ENCODE data around the gene PTGER2.

PTGER2 gene

GRCh38 chr14:52332269-52332668 is 18.2 kb downstream of the PTGER2 start:
- H3K9me3 ChIP-seq (ENCODE audit: severe bottlenecking), result no peaks in the 10 kb centered on the region
- H3K27me3 ChIP-seq (ENCODE audit: insufficient read depth, poor library complexity, severe bottlenecking), result no peaks in the 10 kb centered on the region
- H3K27ac ChIP-seq (ENCODE audit: poor library complexity, severe bottlenecking), result no peak overlapping the region
- no peak overlapping the region for H3K4me3 ChIP-seq (ENCODE audit: severe bottlenecking)
- TF ChIP-seq CTCF (IDR thresholded peaks at IDR 0.05; ENCODE audit: poor library complexity, severe bottlenecking), result no peak
- H3K4me1 ChIP-seq (ENCODE audit: insufficient read depth, poor library complexity, severe bottlenecking), result peaks cover 15% of the 10 kb centered on the region
- ATAC-seq (ENCODE audit: low read depth) (no peak), DNase-seq (ENCODE audit: low spot score) (no peak)
- H3K36me3 ChIP-seq (ENCODE audit: low read depth), result no peaks in the 10 kb centered on the region

- no peak overlapping the region for H3K27ac ChIP-seq (ENCODE audit: poor library complexity, severe bottlenecking)
- H3K4me3 ChIP-seq (ENCODE audit: severe bottlenecking), result no peak overlapping the region
- H3K27me3 ChIP-seq (ENCODE audit: insufficient read depth, poor library complexity, severe bottlenecking), result no peaks in the 10 kb centered on the region
- H3K9me3 ChIP-seq (ENCODE audit: severe bottlenecking), result no peaks in the 10 kb centered on the region
- H3K36me3 ChIP-seq (ENCODE audit: low read depth), result no peaks in the 10 kb centered on the region
- ATAC-seq (ENCODE audit: low read depth) (no peak), DNase-seq (ENCODE audit: low spot score) (no peak)
- TF ChIP-seq CTCF (IDR thresholded peaks at IDR 0.05; ENCODE audit: poor library complexity, severe bottlenecking), result no peak
- peaks cover 13% of the 10 kb centered on the region for H3K4me1 ChIP-seq (ENCODE audit: insufficient read depth, poor library complexity, severe bottlenecking)
These were observed 19.0 kb downstream of the PTGER2 start for GRCh38 chr14:52333108-52333507.

- ATAC-seq (ENCODE audit: low read depth), result no peak
- H3K4me1 ChIP-seq (ENCODE audit: insufficient read depth, poor library complexity, severe bottlenecking), result peaks cover 10% of the 10 kb centered on the region
- no peak for DNase-seq (ENCODE audit: low spot score)
These were observed 19.9 kb downstream of the PTGER2 start for GRCh38 chr14:52333823-52334657.

GRCh38 chr14:52336241-52336640 is 22.1 kb downstream of the PTGER2 start:
- no peaks in the 10 kb centered on the region for H3K36me3 ChIP-seq (ENCODE audit: low read depth)
- no peak for DNase-seq (ENCODE audit: low spot score)
- H3K27ac ChIP-seq (ENCODE audit: poor library complexity, severe bottlenecking), result no peak overlapping the region
- no peak for TF ChIP-seq CTCF (IDR thresholded peaks at IDR 0.05; ENCODE audit: poor library complexity, severe bottlenecking)
- H3K4me1 ChIP-seq (ENCODE audit: insufficient read depth, poor library complexity, severe bottlenecking), result peaks cover 9% of the 10 kb centered on the region
- no peak overlapping the region for H3K4me3 ChIP-seq (ENCODE audit: severe bottlenecking)
- no peaks in the 10 kb centered on the region for H3K9me3 ChIP-seq (ENCODE audit: severe bottlenecking)
- ATAC-seq (ENCODE audit: low read depth), result no peak
- H3K27me3 ChIP-seq (ENCODE audit: insufficient read depth, poor library complexity, severe bottlenecking), result no peaks in the 10 kb centered on the region

More at GRCh38 chr14:52333823-52334657, 19.9 kb downstream of the PTGER2 start:
- Histone ChIP-seq H3K4me3 (ENCODE audit: severe bottlenecking) (no peak overlapping the region), H3K27ac (ENCODE audit: poor library complexity, severe bottlenecking) (no peak overlapping the region), H3K9me3 (ENCODE audit: severe bottlenecking) (no peaks in the 10 kb centered on the region), H3K27me3 (ENCODE audit: insufficient read depth, poor library complexity, severe bottlenecking) (no peaks in the 10 kb centered on the region), H3K36me3 (ENCODE audit: low read depth) (no peaks in the 10 kb centered on the region)
- no peak for TF ChIP-seq CTCF (IDR thresholded peaks at IDR 0.05; ENCODE audit: poor library complexity, severe bottlenecking)

All from RWPE2 (cell line).